DMS 273 treated with DMSO at 0.1 percent for 48 hours (cell line): ENCODE data around the gene BEND7.
"Not testable (repeated sequence)": the region's sequence is repeated elsewhere in the genome, so short reads cannot be mapped to it uniquely, and the experiment has no call there.

ENCODE experiments used
- DNase-seq: peaks from one replicate; lab custom pipeline; 2025; lab: John Stamatoyannopoulos, UW

Gene BEND7

GRCh38 chr10:13420532-13421307 is 108.1 kb downstream of the BEND7 start:
- DNase-seq = no peak

DNA sequence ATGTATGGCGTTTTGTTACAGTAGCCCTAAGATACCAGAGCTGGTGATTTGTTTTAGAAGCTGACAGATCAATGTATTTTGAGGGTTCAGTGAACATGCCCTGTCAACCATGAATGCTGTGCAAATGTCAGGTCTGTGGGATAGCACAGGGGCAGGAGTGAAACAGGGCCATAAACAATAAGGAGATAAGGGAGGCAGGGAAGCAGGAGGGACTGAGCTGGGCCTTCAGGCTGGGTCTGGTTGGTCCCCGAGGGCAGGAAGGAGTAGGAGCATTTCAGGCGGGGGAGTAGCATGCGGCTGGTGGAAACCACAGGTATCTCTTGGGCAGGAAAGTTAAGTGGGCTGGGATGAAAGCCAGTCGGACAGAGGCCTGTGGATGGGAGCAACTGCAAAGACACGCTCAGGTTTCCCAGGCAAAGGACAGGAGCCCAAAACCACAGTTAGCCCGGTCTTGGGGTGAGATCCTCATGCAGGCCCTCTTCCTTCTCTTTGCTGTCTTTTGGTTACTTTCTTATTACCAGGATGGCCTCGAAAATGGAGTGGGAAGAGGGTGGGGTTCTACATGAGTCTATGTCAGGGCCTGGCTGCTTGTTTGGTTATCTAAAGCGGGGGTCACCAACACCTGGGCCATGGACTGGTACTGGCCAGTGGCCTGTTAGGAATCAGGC is 111.2 kb downstream of the BEND7 start:
- DNase-seq = no peak

DNA sequence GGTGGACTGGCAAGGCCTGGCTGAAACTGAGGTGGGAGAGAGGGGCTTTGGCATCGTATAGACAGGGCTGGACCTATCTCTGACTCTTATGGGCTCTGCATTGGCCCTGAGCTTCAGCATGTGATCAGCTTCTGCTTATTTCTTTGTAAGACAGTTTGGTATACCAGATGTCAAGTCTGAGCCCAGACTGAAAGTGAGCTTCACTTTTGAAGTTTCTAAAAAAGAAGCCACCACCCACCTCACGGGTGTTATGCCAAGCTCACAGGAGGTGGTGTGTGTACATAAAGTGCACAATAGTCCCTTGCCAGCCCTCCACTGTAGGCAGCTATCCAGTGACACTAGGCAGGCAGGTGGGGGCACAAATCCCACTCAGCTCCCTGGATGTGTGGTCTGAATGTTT is 112.1 kb downstream of the BEND7 start:
- no peak for DNase-seq

- no peak for DNase-seq
Observed at GRCh38 chr10:13414855-13415254, 114.0 kb downstream of the BEND7 start.

- DNase-seq = no peak
Observed at GRCh38 chr10:13414137-13414536, 114.7 kb downstream of the BEND7 start.

DNA sequence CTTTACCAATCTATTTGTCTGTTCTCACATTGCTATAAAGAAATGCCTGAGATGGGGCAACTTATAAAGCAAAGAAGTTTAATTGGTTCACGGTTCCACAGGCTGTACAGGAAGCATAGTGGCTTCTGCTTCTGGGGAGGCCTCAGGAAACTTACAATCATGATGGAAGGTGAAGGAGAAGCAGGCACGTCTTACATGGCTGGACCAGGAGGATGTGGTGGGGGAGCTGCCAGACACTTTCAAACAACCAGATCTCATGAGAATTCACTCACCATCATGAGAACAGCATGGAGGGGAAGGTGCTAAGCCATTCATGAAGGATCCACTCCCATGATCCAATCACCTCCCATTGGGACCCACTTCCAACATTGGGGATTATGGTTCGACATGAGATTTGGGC is 115.9 kb downstream of the BEND7 start:
- DNase-seq = no peak

GRCh38 chr10:13404791-13405190 is 124.0 kb downstream of the BEND7 start:
- no peak for DNase-seq

GRCh38 chr10:13404305-13404759 is 124.5 kb downstream of the BEND7 start:
- no peak for DNase-seq

DNA sequence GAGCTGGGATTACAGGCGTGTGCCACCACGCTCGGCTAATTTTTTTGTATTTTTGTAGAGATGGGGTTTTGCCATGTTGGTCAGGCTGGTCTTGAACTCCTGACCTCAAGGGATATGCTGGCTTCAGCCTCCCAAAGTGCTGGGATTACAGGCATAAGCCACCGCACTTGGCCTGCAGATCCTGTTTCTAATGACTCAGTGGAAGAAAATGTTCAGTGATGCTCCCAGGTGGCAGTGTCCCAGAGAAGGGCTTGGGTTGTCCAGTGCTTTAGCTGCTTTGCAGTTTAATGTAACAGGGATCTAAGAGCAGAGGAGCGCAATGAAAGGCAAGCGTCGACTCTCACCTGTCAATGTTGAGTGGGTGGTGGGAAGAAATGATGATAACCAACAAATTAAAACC is 125.4 kb downstream of the BEND7 start:
- DNase-seq = not testable (repeated sequence)

- no peak for DNase-seq
Observed at GRCh38 chr10:13402021-13402420, 126.8 kb downstream of the BEND7 start.

DNA sequence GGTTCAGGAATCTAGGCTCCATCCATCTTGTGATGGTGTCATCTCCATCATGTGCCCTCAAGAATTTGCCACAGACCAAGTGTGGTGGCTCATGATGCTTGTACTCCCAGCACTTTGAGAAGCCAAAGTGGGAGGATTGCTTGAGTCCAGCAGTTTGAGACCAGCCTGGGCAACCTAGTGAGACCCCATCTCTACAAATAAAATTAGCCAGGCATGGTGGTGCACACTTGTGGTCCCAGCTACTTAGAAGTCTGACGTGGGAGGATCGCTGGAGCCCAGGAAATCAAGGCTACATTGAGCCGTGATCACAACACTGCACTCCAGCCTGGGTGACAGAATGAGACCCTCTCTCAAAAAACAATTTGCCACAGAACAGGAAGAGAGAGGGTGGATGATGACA is 127.7 kb downstream of the BEND7 start:
- no peak for DNase-seq

DNA sequence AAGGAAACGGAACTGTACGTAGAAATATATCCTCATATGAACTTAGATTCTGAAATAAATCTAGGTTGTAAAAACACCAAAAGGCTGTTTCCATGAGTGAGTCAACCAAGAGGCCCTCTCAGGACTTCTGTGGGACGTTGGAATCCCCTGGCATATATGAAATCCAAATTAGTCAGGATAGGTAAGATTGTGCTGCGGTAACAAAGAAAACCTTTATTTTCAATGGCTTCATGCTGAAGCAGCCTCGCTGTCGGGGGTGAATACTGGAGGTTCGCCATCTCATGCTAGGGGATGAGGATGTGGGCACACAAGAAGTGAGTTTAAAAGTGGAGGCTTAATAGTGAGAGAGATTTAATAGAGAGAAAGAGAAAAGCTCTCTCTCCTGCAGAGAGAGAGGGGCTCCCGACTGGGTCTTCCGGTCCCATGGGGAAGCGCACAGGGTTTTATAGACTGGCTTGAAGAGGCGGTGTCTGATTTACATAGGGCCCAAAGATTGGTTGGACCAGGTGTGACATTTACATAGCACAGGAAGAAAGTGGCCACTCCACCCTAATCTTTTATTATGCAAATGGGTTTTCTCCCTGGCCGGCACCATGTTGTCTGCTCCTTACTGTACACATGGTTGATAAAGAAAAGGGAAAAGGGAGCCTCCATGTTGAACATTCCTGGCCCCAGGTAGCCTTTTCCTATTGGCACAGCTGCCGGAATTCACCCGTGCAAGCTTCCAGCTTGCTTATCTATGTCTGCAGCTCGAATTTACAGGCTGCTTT is 128.4 kb downstream of the BEND7 start:
- DNase-seq = no peak

DNA sequence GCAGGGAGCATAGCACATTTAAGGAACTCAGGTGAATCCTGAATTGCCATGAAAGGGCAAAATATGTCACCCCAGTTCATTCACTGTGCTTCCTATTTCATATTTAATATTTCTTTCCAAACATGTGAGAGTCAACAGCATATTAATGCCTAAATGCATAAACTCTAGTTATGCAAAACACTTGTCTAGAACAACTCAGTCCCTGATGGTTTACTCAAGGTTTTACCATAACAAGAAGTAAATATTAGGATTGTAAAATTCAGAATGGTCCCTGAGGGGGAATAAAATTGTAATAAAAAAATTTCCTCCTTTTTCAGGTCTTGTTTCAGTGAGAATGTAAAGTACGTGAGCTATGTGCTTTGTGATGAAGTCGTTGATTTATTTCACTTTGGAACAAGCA is 129.1 kb downstream of the BEND7 start:
- no peak for DNase-seq

- no peak for DNase-seq
Observed at GRCh38 chr10:13399236-13399635, 129.6 kb downstream of the BEND7 start.

- DNase-seq = no peak
Observed at GRCh38 chr10:13397052-13397451, 131.8 kb downstream of the BEND7 start.

GRCh38 chr10:13396369-13396768 is 132.4 kb downstream of the BEND7 start:
- DNase-seq = no peak

GRCh38 chr10:13395540-13395939 is 133.3 kb downstream of the BEND7 start:
- DNase-seq = no peak

DNA sequence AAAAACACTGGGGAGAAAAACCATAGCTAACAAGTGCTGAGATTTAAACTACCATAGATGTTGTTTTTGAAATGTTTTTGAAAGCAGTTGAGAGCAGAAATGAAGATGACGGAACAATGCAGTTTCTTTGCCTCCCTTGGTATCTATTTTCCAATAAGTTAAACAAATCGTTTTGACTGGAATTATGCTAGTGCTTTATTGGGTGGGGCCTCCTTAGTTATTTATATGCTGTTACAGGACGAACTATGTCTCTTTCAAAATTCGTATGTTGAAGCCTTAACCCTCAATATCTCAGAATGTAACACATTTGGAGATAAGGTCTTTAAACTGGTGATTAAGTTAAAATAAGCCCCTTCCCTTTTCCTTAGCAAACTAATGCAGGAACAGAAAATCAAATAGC is 135.2 kb downstream of the BEND7 start:
- no peak for DNase-seq

DNA sequence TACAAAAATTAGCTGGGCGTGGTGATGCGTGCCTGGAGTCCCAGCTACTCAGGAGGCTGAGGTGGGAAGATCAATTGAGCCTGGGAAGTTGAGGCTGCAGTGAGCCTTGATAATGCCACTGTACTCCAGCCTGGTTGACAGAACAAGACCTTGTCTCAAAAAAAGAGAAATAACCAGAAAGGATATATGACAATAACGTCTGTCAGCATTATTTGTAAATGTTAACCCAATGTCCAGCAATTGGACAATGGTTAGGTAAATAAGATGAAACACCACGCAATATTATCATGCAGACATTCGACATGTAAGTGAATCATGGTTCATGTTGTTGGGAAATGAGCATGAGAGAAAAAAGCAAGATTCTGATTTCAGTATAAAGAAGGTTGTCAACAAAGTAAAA is 136.1 kb downstream of the BEND7 start:
- DNase-seq = no peak
